ENCODE results near the gene PADI1.

PADI1 gene

DNA sequence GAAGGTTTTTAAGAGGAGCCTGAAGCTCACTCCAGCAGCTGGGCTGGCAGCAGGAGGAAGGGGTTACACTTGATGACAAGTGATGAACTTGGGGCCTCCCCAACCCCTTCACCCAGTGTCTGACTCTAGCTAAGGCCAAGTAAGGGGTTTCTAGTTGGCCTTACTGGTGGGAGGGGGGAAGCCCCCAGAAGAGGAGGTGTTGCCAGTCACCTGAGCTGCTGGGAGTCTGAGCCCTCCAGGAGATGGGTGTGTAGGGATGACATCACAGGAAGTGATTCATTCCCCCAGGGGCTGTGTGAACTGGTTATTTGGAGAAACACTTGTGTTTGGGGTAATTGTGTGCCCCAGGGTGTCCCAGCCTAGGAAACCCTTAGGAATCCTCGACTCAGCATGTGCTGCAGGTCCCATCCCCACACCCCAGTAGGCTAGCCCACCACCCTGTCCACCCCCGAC lies 3.1 kb downstream of the PADI1 start:
- H3K4me1 ChIP-seq (ENCODE audit: control insufficient read depth in 1 of 2, insufficient read depth in 2 of 2, low read length in 2 of 2): peaks cover 0 to 6% of the 10 kb centered on the region in 2 donors
- no peaks in the 10 kb centered on the region for H3K9me3 ChIP-seq (ENCODE audit: control insufficient read depth in 1 of 2, low read length in 2 of 2)
- no peak overlapping the region for H3K4me3 ChIP-seq (ENCODE audit: low read depth in 1 of 2, low read length in 2 of 2)
- no peak overlapping the region for H3K27ac ChIP-seq (ENCODE audit: low read depth, low read length)
- no peak overlapping the region for H3K9ac ChIP-seq (ENCODE audit: low read depth in 1 of 2, low read length in 2 of 2)
- peaks cover 7 to 11% of the 10 kb centered on the region in 2 donors for H3K27me3 ChIP-seq (ENCODE audit: control insufficient read depth in 1 of 2, insufficient read depth in 2 of 2, low read length in 2 of 2)
- H3K36me3 ChIP-seq (ENCODE audit: control insufficient read depth in 1 of 2, insufficient read depth in 2 of 2, low read length in 2 of 2): no peaks in the 10 kb centered on the region

DNA sequence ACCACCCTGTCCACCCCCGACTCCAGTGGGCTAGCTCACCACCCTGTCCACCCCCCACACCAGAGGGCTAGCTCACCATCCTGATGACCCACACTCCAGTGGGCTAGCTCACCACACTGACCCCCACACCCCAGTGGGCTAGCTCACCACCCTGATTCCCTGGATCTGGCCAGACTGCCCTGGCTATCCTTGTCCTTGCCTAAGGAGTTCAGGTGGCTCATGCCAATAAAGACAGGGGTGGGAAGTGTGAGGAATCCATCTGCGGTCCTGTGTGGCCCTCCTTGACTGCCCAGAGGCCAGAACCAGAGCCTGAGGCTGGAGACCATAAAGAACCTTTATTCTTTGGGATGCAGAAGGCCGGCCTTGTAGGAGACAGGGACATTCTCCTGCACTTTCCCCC lies 3.6 kb downstream of the PADI1 start:
- Histone ChIP-seq H3K27ac (ENCODE audit: low read depth, low read length) (no peak overlapping the region), H3K9ac (ENCODE audit: low read depth in 1 of 2, low read length in 2 of 2) (no peak overlapping the region), H3K9me3 (ENCODE audit: control insufficient read depth in 1 of 2, low read length in 2 of 2) (no peaks in the 10 kb centered on the region), H3K4me1 (ENCODE audit: control insufficient read depth in 1 of 2, insufficient read depth in 2 of 2, low read length in 2 of 2) (peaks cover 0 to 7% of the 10 kb centered on the region in 2 donors), H3K4me3 (ENCODE audit: low read depth in 1 of 2, low read length in 2 of 2) (no peak overlapping the region), H3K36me3 (ENCODE audit: control insufficient read depth in 1 of 2, insufficient read depth in 2 of 2, low read length in 2 of 2) (no peaks in the 10 kb centered on the region), H3K27me3 (ENCODE audit: control insufficient read depth in 1 of 2, insufficient read depth in 2 of 2, low read length in 2 of 2) (peaks cover 13 to 16% of the 10 kb centered on the region in 2 donors)

DNA sequence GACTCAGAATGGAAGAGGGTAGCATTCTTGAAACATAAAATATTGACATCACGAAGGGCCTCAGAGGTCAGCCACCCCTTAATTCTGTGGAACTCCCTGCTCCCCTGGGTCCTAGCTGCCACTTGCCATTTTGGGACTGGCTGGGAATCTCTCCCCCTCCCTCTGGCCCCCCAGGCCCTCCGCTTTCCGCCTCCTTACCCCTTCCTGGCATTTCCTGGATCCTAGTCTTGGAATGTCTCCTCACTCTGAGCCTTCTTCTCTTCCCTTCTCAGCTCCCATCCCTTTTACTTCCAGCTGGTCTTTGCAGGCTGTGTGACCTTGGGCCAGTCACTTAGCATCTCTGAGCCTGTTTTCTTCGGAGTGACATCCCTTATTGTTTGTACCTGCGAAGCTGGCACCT lies 4.5 kb downstream of the PADI1 start:
- Histone ChIP-seq H3K27me3 (ENCODE audit: control insufficient read depth in 1 of 2, insufficient read depth in 2 of 2, low read length in 2 of 2) (peaks cover 16 to 19% of the 10 kb centered on the region in 2 donors), H3K9ac (ENCODE audit: low read depth in 1 of 2, low read length in 2 of 2) (no peak overlapping the region), H3K27ac (ENCODE audit: low read depth, low read length) (no peak overlapping the region), H3K4me3 (ENCODE audit: low read depth in 1 of 2, low read length in 2 of 2) (no peak overlapping the region), H3K36me3 (ENCODE audit: control insufficient read depth in 1 of 2, insufficient read depth in 2 of 2, low read length in 2 of 2) (no peaks in the 10 kb centered on the region), H3K9me3 (ENCODE audit: control insufficient read depth in 1 of 2, low read length in 2 of 2) (no peaks in the 10 kb centered on the region), H3K4me1 (ENCODE audit: control insufficient read depth in 1 of 2, insufficient read depth in 2 of 2, low read length in 2 of 2) (peaks cover 0 to 7% of the 10 kb centered on the region in 2 donors)

DNA sequence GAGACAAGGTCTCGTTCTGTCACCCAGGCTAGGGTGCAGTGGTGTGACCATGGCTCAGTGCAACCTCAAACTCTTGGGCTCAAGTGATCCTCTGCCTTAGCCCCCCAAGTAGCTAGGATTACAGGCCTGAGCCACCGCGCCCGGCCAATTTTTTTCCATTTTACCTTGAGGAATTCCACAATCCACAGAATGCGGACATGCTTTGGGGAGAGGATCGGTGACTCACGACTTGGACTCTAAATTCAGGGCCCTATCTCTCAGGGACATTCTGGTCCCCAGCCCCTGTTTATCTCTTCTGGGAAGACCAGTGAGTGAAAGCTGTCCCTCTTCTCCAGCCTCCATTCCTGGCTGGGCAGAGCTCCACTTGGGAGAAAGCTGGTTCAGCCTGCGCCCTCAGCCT lies 5.2 kb downstream of the PADI1 start:
- H3K36me3 ChIP-seq (ENCODE audit: control insufficient read depth in 1 of 2, insufficient read depth in 2 of 2, low read length in 2 of 2): no peaks in the 10 kb centered on the region
- no peak overlapping the region for H3K9ac ChIP-seq (ENCODE audit: low read depth in 1 of 2, low read length in 2 of 2)
- H3K4me1 ChIP-seq (ENCODE audit: control insufficient read depth in 1 of 2, insufficient read depth in 2 of 2, low read length in 2 of 2): peaks cover 0 to 7% of the 10 kb centered on the region in 2 donors
- H3K4me3 ChIP-seq (ENCODE audit: low read depth in 1 of 2, low read length in 2 of 2): no peak overlapping the region
- no peak overlapping the region for H3K27ac ChIP-seq (ENCODE audit: low read depth, low read length)
- peaks cover 16 to 22% of the 10 kb centered on the region in 2 donors for H3K27me3 ChIP-seq (ENCODE audit: control insufficient read depth in 1 of 2, insufficient read depth in 2 of 2, low read length in 2 of 2)
- H3K9me3 ChIP-seq (ENCODE audit: control insufficient read depth in 1 of 2, low read length in 2 of 2): no peaks in the 10 kb centered on the region

DNA sequence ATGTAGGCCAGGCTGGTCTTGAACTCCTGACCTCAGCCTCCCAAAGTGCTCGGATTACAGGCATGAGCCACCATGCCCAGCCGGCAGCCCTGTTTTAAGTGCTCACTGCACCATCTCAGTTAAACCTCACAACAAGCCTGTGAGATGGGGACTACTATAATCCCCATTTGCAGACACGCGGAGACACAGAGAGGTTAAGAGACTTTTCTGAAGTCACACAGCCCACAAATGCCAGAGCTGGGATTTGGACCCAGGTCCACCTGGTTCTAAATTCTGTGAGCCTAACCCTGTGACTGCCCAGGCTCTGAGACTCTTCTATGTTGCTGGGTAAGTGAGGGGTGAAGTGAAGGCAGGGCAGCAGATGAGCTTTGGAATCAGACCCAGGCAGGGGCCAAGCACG lies 6.4 kb downstream of the PADI1 start:
- H3K4me3 ChIP-seq (ENCODE audit: low read depth in 1 of 2, low read length in 2 of 2): no peak overlapping the region

DNA sequence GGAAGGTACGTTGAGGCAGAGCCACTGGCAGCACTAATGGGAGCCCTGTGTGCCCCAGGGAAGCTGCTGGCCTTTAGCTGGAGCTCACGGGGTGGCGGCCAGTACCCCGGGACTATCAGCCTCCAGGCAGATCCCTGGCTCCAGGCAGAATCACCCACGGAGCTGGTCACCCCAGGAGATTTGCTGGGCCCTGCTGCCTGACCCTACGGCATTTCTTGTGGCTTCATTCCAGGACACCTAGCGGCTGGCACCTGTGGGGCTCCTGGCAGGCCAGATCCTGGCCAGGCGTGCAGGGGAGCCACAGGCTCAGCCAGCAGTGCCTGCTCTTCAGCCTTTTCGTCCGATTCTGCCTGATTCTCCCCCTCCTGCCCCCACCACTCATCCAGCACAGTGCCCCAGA lies 7.1 kb downstream of the PADI1 start:
- Histone ChIP-seq H3K4me3 (ENCODE audit: low read depth in 1 of 2, low read length in 2 of 2) (no peak overlapping the region), H3K27me3 (ENCODE audit: control insufficient read depth in 1 of 2, insufficient read depth in 2 of 2, low read length in 2 of 2) (peaks cover 16 to 27% of the 10 kb centered on the region in 2 donors), H3K4me1 (ENCODE audit: control insufficient read depth in 1 of 2, insufficient read depth in 2 of 2, low read length in 2 of 2) (peaks cover 0 to 7% of the 10 kb centered on the region in 2 donors), H3K36me3 (ENCODE audit: control insufficient read depth in 1 of 2, insufficient read depth in 2 of 2, low read length in 2 of 2) (no peaks in the 10 kb centered on the region), H3K9me3 (ENCODE audit: control insufficient read depth in 1 of 2, low read length in 2 of 2) (no peaks in the 10 kb centered on the region), H3K27ac (ENCODE audit: low read depth, low read length) (no peak overlapping the region), H3K9ac (ENCODE audit: low read depth in 1 of 2, low read length in 2 of 2) (no peak overlapping the region)

More for the DNA sequence above, 6.4 kb downstream of the PADI1 start:
- no peaks in the 10 kb centered on the region for H3K9me3 ChIP-seq (ENCODE audit: control insufficient read depth in 1 of 2, low read length in 2 of 2)
- H3K36me3 ChIP-seq (ENCODE audit: control insufficient read depth in 1 of 2, insufficient read depth in 2 of 2, low read length in 2 of 2): no peaks in the 10 kb centered on the region
- H3K27me3 ChIP-seq (ENCODE audit: control insufficient read depth in 1 of 2, insufficient read depth in 2 of 2, low read length in 2 of 2): peaks cover 16 to 27% of the 10 kb centered on the region in 2 donors
- H3K27ac ChIP-seq (ENCODE audit: low read depth, low read length): no peak overlapping the region
- H3K9ac ChIP-seq (ENCODE audit: low read depth in 1 of 2, low read length in 2 of 2): no peak overlapping the region
- H3K4me1 ChIP-seq (ENCODE audit: control insufficient read depth in 1 of 2, insufficient read depth in 2 of 2, low read length in 2 of 2): peaks cover 0 to 7% of the 10 kb centered on the region in 2 donors

DNA sequence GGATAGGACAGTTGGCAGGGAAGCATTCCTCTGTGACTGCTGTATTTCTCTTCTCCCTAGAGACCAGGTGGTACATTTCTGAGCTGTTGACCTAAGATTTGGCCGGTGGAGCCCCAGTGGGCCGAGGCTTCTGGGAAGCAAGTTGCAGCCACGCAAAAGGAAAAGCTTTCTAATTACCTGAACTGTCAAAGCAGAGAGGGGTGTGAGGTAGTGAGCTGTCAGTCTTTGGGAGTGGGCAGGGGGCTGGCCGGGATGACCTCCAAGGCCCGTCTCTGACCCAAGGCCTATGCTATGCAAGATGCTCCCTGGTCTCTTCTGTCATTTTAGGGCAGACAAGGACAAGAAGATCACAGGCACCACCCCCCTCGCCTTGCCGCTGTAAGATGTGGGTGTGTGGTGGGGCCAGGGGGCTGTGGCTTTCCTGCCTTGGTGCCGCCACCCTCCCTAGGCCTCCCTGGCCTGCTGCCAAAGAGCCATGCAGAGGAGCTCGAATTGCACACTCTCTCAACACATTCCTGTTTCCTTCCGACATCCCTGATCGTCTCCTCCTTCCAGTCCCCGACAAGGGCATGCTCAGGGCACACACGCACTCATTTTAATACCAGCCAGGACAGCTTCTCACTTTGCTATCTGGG lies 7.7 kb downstream of the PADI1 start:
- Histone ChIP-seq H3K36me3 (ENCODE audit: control insufficient read depth in 1 of 2, insufficient read depth in 2 of 2, low read length in 2 of 2) (no peaks in the 10 kb centered on the region), H3K4me3 (ENCODE audit: low read depth in 1 of 2, low read length in 2 of 2) (no peak overlapping the region), H3K9ac (ENCODE audit: low read depth in 1 of 2, low read length in 2 of 2) (no peak overlapping the region), H3K27ac (ENCODE audit: low read depth, low read length) (no peak overlapping the region), H3K4me1 (ENCODE audit: control insufficient read depth in 1 of 2, insufficient read depth in 2 of 2, low read length in 2 of 2) (peaks cover 0 to 7% of the 10 kb centered on the region in 2 donors), H3K27me3 (ENCODE audit: control insufficient read depth in 1 of 2, insufficient read depth in 2 of 2, low read length in 2 of 2) (peaks cover 16 to 27% of the 10 kb centered on the region in 2 donors), H3K9me3 (ENCODE audit: control insufficient read depth in 1 of 2, low read length in 2 of 2) (no peaks in the 10 kb centered on the region)

DNA sequence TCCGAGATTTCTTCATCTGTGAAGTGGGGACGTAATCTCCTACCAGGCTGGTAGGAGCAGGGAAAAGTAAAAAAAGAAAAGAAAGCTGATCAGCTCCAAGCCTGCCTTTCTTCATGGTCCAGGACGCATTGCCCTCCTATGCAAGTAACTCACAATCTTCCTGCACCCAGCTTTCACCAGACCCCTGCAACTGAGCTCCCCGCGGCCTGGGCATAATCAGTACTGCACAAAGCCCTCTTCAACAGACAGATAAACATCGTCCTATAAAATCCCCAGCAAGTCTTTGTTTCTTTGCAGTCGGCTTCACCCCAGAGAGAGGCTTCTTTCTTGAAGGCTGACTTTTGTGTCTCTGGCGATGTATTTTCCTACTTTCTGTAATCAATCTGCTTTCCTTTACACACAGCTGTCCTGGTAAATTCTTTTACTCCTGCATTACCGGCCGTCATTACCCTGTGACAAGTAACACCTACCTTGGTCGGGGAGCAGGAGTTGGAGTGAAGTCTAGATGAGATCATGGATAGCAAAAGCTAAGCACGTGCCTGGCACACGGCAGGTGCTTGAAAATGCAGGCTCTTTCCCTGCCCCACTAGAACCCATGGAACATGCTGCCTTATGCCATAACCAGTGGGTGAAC lies 8.3 kb downstream of the PADI1 start:
- Histone ChIP-seq H3K27me3 (ENCODE audit: control insufficient read depth in 1 of 2, insufficient read depth in 2 of 2, low read length in 2 of 2) (peaks cover 16 to 27% of the 10 kb centered on the region in 2 donors), H3K9me3 (ENCODE audit: control insufficient read depth in 1 of 2, low read length in 2 of 2) (no peaks in the 10 kb centered on the region), H3K36me3 (ENCODE audit: control insufficient read depth in 1 of 2, insufficient read depth in 2 of 2, low read length in 2 of 2) (no peaks in the 10 kb centered on the region), H3K4me1 (ENCODE audit: control insufficient read depth in 1 of 2, insufficient read depth in 2 of 2, low read length in 2 of 2) (peaks cover 0 to 7% of the 10 kb centered on the region in 2 donors), H3K4me3 (ENCODE audit: low read depth in 1 of 2, low read length in 2 of 2) (no peak overlapping the region), H3K27ac (ENCODE audit: low read depth, low read length) (no peak overlapping the region), H3K9ac (ENCODE audit: low read depth in 1 of 2, low read length in 2 of 2) (no peak overlapping the region)

DNA sequence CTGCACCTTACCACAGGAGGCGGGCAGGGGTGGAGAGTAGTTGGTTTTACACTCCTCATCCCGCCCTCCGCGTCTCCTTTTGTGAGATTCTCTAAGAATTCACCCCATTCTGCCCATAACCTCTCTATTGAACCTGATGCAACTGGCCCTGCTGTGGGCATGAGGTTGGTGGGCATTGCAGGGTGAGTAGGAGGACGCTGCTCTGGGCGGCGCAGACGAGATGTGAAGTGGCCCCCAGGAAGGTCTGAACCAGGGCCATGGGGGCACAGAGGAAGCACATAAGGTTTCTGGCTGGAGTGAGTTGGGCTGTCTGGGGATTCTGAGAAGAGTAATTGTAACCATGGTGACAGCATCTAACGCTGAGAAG lies 8.8 kb downstream of the PADI1 start:
- Histone ChIP-seq H3K36me3 (ENCODE audit: control insufficient read depth in 1 of 2, insufficient read depth in 2 of 2, low read length in 2 of 2) (no peaks in the 10 kb centered on the region), H3K27me3 (ENCODE audit: control insufficient read depth in 1 of 2, insufficient read depth in 2 of 2, low read length in 2 of 2) (peaks cover 21 to 32% of the 10 kb centered on the region in 2 donors), H3K4me1 (ENCODE audit: control insufficient read depth in 1 of 2, insufficient read depth in 2 of 2, low read length in 2 of 2) (peaks cover 0 to 7% of the 10 kb centered on the region in 2 donors)

DNA sequence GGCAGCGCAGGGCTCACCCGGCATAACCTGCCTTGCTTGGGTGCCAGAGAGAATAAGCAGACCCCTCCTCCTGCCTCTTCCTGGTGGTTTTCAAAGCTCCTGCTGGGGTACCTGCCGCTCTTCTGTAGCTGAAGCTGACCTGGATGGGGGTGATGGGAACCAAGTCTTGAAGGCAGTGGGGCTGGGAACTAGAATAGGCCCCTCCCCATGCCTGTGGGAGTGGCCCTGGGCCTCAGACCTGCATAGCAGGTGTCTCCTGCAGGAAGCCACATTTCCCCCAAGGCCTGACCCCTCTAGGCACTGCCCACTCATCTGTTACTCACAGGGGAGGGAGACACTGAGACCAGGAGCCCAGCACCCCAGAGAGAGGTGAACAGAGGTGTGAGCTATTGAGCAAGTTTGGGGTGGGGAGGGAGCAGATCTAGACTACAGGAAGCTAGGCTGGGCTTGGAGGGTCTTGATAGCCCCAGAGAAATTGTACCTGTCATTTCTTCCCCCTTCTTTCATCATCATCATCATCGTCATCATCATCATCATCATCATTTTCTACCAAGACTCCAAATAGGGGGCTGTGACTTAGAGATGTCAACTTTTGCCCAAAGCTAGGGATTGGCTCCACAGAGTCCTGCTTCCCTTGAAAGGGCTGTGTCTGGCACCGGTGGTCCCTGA lies 10.1 kb downstream of the PADI1 start:
- no peaks in the 10 kb centered on the region for H3K9me3 ChIP-seq (ENCODE audit: control insufficient read depth in 1 of 2, low read length in 2 of 2)
- H3K27me3 ChIP-seq (ENCODE audit: control insufficient read depth in 1 of 2, insufficient read depth in 2 of 2, low read length in 2 of 2): peaks cover 21 to 38% of the 10 kb centered on the region in 2 donors
- H3K9ac ChIP-seq (ENCODE audit: low read depth in 1 of 2, low read length in 2 of 2): no peak overlapping the region
- H3K4me1 ChIP-seq (ENCODE audit: control insufficient read depth in 1 of 2, insufficient read depth in 2 of 2, low read length in 2 of 2): peaks cover 0 to 7% of the 10 kb centered on the region in 2 donors
- H3K27ac ChIP-seq (ENCODE audit: low read depth, low read length): no peak overlapping the region
- no peak overlapping the region for H3K4me3 ChIP-seq (ENCODE audit: low read depth in 1 of 2, low read length in 2 of 2)
- no peaks in the 10 kb centered on the region for H3K36me3 ChIP-seq (ENCODE audit: control insufficient read depth in 1 of 2, insufficient read depth in 2 of 2, low read length in 2 of 2)

More for the DNA sequence above, 8.8 kb downstream of the PADI1 start:
- Histone ChIP-seq H3K9me3 (ENCODE audit: control insufficient read depth in 1 of 2, low read length in 2 of 2) (no peaks in the 10 kb centered on the region), H3K4me3 (ENCODE audit: low read depth in 1 of 2, low read length in 2 of 2) (no peak overlapping the region), H3K27ac (ENCODE audit: low read depth, low read length) (no peak overlapping the region), H3K9ac (ENCODE audit: low read depth in 1 of 2, low read length in 2 of 2) (no peak overlapping the region)

Measured in duodenal mucosa (tissue), 2 donors.